GM12865 (cell line): Measurements from ENCODE around the gene FBXO46.

ENCODE experiments used
- DNase-seq: peaks from one replicate; pipeline ENCODE4 v3.0.0; 2010; ENCODE audit warnings: low read depth
- H3K4me3 ChIP-seq: 2 replicates; pipeline ENCODE4 v1.5.1; 2011; ENCODE audit warnings: mild to moderate bottlenecking, low read depth, low read length, control low read depth
- TF ChIP-seq, protein P1 (sequence below): IDR thresholded peaks from 2 replicates; pipeline ENCODE4 v1.5.1; 2011; ENCODE audit warnings: low read length, control low read depth, low read depth, inconsistent platforms; ENCODE audit not compliant: insufficient read depth; ENCODE audit errors: missing control alignments

FBXO46 gene

DNA sequence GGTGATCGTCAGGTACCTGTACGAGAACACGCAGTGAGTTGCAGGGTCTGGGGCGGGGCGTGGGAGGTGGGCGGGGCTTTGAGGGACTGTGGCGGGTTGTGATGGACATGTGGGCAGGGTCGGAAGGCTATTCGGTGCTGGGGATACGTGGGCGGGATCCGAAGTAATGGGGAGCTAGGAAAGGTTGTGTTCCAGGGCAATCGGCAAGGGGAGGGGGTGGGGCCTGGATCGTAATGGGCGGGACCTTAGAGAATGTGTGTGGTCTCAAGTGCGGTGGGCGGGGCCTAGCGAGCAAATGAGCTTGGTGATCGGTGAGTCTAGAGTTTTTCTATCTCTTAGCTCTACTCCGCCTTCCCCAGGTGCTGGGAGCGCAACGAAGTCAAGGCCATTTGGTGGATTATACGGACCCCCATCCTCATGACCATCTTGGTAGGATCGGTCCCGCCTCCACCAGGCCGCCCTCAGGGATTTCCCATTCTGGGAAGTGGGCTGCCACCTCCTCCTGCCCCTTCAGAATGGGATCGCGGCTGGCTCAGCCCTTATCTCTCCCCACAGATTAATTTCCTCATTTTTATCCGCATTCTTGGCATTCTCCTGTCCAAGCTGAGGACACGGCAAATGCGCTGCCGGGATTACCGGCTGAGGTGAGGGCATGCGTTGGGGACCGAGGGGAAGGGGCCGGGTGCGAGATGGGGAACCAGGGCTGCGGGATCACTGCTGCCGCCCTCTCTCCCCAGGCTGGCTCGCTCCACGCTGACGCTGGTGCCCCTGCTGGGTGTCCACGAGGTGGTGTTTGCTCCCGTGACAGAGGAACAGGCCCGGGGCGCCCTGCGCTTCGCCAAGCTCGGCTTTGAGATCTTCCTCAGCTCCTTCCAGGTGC lies 53.1 kb downstream of the FBXO46 start:
- DNase-seq = peak; percentile 93
- TF ChIP-seq, protein P1, sequence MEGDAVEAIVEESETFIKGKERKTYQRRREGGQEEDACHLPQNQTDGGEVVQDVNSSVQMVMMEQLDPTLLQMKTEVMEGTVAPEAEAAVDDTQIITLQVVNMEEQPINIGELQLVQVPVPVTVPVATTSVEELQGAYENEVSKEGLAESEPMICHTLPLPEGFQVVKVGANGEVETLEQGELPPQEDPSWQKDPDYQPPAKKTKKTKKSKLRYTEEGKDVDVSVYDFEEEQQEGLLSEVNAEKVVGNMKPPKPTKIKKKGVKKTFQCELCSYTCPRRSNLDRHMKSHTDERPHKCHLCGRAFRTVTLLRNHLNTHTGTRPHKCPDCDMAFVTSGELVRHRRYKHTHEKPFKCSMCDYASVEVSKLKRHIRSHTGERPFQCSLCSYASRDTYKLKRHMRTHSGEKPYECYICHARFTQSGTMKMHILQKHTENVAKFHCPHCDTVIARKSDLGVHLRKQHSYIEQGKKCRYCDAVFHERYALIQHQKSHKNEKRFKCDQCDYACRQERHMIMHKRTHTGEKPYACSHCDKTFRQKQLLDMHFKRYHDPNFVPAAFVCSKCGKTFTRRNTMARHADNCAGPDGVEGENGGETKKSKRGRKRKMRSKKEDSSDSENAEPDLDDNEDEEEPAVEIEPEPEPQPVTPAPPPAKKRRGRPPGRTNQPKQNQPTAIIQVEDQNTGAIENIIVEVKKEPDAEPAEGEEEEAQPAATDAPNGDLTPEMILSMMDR = peak; percentile 11
- H3K4me3 ChIP-seq = peak overlapping the region; percentile 34

DNA sequence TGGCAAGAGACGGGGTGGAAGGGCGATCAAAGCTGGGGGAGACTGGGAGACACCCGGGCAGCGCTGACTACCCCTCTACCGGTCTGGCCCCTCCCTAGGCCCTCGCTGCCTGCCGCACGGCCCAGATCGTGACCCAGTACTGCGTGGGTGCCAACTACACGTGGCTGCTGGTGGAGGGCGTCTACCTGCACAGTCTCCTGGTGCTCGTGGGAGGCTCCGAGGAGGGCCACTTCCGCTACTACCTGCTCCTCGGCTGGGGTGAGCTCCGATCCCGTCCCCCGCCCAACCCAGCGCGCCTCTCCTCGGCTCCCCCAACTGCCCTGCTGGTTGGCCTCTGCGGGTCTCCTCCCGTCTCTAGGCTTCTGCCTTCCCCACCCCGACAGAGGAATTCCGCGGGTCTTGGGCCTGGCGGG lies 53.8 kb downstream of the FBXO46 start:
- peak overlapping the region; percentile 46 for H3K4me3 ChIP-seq
- TF ChIP-seq, protein P1 = no peak
- DNase-seq = peak; percentile 36

DNA sequence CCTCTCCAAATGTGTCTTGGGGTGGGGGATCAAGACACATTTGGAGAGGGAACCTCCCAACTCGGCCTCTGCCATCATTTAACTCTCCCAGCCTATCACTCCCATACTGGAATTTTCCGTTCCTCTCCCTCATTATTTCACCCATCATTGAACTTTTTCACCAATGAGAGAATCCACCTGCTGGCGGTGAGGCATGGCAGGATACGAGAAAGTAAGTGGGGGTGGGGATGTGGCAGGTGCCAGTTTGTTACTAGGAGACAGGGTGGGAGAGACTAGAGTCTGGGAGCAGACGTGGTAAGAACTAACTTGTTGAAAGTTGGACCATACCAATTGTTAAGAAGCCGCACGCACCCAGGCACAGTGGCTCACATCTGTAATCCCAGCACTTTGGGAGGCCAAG lies 55.8 kb downstream of the FBXO46 start:
- TF ChIP-seq, protein P1 = no peak
- DNase-seq = no peak

DNA sequence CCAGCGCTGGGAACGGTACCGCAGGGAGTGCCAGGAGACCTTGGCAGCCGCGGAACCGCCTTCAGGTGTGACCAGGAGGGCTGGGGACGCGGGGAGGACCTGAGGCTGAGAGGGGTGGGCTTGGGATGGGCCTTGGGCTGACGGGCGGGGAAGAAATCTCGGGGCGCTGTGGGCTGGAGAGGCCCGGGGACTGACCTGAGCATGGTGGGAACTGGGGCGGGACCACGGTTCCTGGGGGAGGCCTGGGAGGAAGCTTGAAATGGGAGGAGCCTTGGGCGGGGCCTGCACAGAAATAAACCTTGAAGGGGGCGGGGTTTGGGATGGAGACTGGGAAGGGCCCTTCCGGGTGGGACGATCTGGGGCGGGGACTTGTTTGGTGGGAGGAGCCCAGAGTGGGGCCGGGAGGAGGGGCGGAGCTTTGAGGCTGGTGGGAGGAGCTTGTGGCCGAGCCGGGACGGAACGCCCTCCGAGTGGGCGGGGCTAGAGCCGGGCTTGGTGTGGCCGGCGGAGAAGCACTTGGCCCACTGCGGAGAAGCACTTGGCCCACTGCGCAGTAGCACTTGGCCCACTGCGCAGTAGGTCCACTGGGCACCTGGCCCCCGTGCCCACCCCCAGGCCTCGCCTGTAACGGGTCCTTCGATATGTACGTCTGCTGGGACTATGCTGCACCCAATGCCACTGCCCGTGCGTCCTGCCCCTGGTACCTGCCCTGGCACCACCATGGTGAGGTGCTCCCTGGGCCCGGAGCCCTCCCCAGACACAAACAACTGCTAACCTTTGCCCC lies 59.8 kb downstream of the FBXO46 start:
- H3K4me3 ChIP-seq = peak overlapping the region; percentile 79
- DNase-seq = peak; percentile 95

More for the DNA sequence above, 55.8 kb downstream of the FBXO46 start:
- H3K4me3 ChIP-seq = no peak overlapping the region

DNA sequence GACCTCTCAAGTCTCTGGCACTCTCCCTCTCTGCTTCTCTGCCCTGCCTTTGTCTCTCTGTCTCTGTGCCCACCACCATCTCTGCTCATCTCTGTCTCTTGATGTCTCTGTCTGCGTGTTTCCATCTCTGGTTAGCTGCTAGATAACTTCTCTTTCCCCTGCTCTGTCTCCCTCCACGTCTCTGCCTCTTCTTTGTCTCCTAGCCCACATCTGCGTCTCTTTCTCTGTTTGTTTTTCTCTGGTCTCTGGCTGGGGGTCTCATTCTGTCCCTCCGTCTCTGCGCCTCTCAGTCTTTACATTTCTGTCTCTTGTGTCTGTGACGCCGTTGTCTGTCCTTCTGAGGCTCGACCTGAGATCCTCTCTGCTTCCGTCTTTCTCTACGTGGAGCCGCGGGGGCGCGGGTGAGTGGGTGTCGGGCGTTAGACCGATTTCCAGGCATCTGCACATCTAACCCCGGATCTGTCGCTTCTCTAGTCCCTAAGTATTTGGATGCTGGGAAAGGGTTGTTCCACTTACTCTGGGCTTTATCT lies 62.3 kb downstream of the FBXO46 start:
- TF ChIP-seq, protein P1 = no peak
- DNase-seq = no peak
- peak overlapping the region; percentile 79 for H3K4me3 ChIP-seq

More for the DNA sequence above, 59.8 kb downstream of the FBXO46 start:
- TF ChIP-seq, protein P1 = no peak

DNA sequence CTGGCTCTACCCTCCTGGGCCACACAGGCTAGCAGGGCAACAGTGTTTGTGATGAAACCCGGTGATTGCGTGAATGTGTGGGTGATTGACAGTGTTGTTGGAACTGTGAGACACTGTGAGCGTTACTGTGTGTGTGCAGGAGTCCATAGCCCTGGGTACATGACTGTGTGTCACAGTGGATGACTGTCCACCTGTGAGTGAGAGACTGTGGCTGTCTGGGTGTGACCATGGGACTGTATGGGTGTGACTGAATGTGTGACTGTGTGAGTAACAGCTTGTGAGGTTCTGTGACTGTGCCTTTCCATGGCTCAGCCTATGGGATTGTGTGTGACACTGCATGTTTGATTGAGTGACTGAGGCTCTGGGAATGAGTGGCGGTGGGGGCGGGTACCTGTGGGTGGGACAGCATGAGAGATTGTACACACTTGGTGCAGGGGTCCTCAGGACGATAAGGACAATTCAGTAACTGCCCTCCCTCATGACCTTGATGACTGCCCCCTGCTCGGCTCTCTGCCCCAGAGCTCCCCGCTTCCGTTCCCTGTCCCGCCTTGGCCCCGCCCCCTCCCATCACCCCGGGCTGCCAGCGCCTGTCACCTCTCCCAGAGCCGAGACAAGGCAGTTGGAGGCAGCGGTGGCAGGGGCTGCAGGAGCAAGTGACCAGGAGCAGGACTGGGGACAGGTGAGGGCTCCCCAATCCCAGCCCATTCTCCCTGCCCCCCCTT lies 62.9 kb downstream of the FBXO46 start, which contains the start of gene GIPR:
TSS of gene GIPR (plus strand) at position 602 of the 722 bp plus-strand sequence. CDS start 1,300 bp downstream, outside the sequence.
- DNase-seq = peak; percentile 85
- H3K4me3 ChIP-seq = peak within 1 kb of the TSS; percentile 79
- TF ChIP-seq, protein P1 = no peak
